Measurements from ENCODE around the gene NCR3LG1.

DNA sequence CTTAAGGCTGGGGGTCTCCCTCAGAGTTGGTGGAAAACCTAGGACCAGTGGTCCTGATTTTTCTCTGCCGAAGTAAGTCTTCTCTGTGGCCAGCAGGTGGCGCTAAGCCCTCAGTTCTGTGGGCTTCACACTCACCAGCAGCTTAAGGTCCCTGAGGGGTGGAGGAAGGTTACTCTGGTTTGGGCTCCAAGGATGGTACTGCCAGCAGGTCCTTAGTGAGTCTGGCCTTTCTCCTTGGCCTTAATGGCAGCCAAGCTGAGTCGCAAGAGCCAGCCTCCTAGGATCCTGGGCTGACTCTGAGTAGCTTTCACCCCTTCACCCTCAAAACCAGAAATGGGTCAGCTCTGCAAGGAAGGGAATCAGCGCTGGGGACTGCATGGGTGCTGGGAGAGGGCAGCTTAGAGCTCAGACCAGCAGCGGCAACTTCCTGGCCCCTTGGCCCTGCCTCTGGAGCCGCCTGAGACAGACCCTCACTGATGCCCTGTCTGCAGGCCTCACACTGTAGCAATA lies 32.5 kb downstream of the NCR3LG1 start:
- TF ChIP-seq CTCF (conservative IDR thresholded peaks at IDR 0.05; ENCODE audit: low read depth, low read length) (peak; percentile 90), EZH2phosphoT487 (IDR thresholded peaks at IDR 0.05; ENCODE audit: borderline replicate concordance, low read length) (no peak), EZH2 (IDR thresholded peaks at IDR 0.05; ENCODE audit: low read length, unreplicated experiment) (no peak)

Measured in PC-3 (cell line).